ENCODE results near the gene MFSD2B. TPM values are rescaled to one million over a fixed set of nuclear protein-coding genes. Genes with fewer than 3 reads are reported as not detected.

MFSD2B gene
- total RNA-seq, 1 experiment from 2014 or later: 0.48 TPM

- H3K9me3 ChIP-seq: no peaks in the 10 kb centered on the region
- no peak overlapping the region for H3K4me3 Mint-ChIP-seq (ENCODE audit: unreplicated experiment)
- peak in 1 of 2 experiments; percentile 66 for DNase-seq
- intact Hi-C loops (cut with micrococcal nuclease; ENCODE audit: unreplicated experiment): loop anchor here (1.0 kb wide), 3 partner anchors 40 to 140 kb away; partner anchors contain the start of gene TP53I3
- ChIA-PET POLR2A (no interaction called here), CTCF (interaction anchor here (0.6 kb wide), 1 partner anchor 155 kb away, joined by 3 read pairs; no protein-coding TSS in a partner anchor)
- H3K4me1 Mint-ChIP-seq (ENCODE audit: low read depth, unreplicated experiment): peaks cover 2% of the 10 kb centered on the region
- H3K9me3 Mint-ChIP-seq (ENCODE audit: unreplicated experiment): no peaks in the 10 kb centered on the region
- peaks cover 2% of the 10 kb centered on the region; the same call in 1 of the 2 replicates for H3K36me3 ChIP-seq (ENCODE audit: control insufficient read depth, insufficient read depth, low read length)
- peaks cover 7% of the 10 kb centered on the region for H3K36me3 Mint-ChIP-seq (ENCODE audit: insufficient read depth, unreplicated experiment)
- H3K27me3 Mint-ChIP-seq (ENCODE audit: insufficient read depth, unreplicated experiment): no peaks in the 10 kb centered on the region
- no peaks in the 10 kb centered on the region for H3K27me3 ChIP-seq (replicated peaks; ENCODE audit: control insufficient read depth, insufficient read depth, low read length)
- no TSS peak for BruUV-seq (replicated peaks)
- TF ChIP-seq CTCF (IDR thresholded peaks at IDR 0.05; ENCODE audit: insufficient read depth in 1 of 2, low read depth in 1 of 2, low read length in 1 of 2, severe bottlenecking in 1 of 2, unreplicated experiment in 1 of 2): peak; percentile 33 to 73
- H3K4me1 ChIP-seq: peaks cover 7% of the 10 kb centered on the region
- no peak overlapping the region for H3K27ac Mint-ChIP-seq (ENCODE audit: unreplicated experiment)
- no peak overlapping the region for H3K4me3 ChIP-seq (ENCODE audit: low read depth, low read length)
These were observed 11.5 kb downstream of the MFSD2B start for GRCh38 chr2:24021122-24021998.

GRCh38 chr2:24022324-24022974 is 12.6 kb downstream of the MFSD2B start:
- no peak overlapping the region for H3K4me3 Mint-ChIP-seq (ENCODE audit: unreplicated experiment)
- H3K27ac Mint-ChIP-seq (ENCODE audit: unreplicated experiment): no peak overlapping the region
- Histone ChIP-seq H3K9me3 (no peaks in the 10 kb centered on the region), H3K4me3 (ENCODE audit: low read depth, low read length) (no peak overlapping the region), H3K36me3 (ENCODE audit: control insufficient read depth, insufficient read depth, low read length) (peaks cover 2% of the 10 kb centered on the region; the same call in 1 of the 2 replicates), H3K4me1 (no peaks in the 10 kb centered on the region), H3K27me3 (replicated peaks; ENCODE audit: control insufficient read depth, insufficient read depth, low read length) (no peaks in the 10 kb centered on the region)
- no peaks in the 10 kb centered on the region for H3K9me3 Mint-ChIP-seq (ENCODE audit: unreplicated experiment)
- no peaks in the 10 kb centered on the region for H3K4me1 Mint-ChIP-seq (ENCODE audit: low read depth, unreplicated experiment)
- H3K27me3 Mint-ChIP-seq (ENCODE audit: insufficient read depth, unreplicated experiment): no peaks in the 10 kb centered on the region
- BruUV-seq (replicated peaks): no TSS peak
- DNase-seq: no peak
- ChIA-PET CTCF (no interaction called here), POLR2A (no interaction called here)
- TF ChIP-seq CTCF (IDR thresholded peaks at IDR 0.05; ENCODE audit: insufficient read depth in 1 of 2, low read depth in 1 of 2, low read length in 1 of 2, severe bottlenecking in 1 of 2, unreplicated experiment in 1 of 2): no peak
- intact Hi-C loops (cut with micrococcal nuclease; ENCODE audit: unreplicated experiment): no loop called here
- H3K36me3 Mint-ChIP-seq (ENCODE audit: insufficient read depth, unreplicated experiment): peaks cover 7% of the 10 kb centered on the region

- POLR2A ChIA-PET: no interaction called here
- no peaks in the 10 kb centered on the region for H3K4me1 Mint-ChIP-seq (ENCODE audit: low read depth, unreplicated experiment)
- no peaks in the 10 kb centered on the region for H3K9me3 ChIP-seq
- TF ChIP-seq CTCF (IDR thresholded peaks at IDR 0.05; ENCODE audit: insufficient read depth in 1 of 2, low read depth in 1 of 2, low read length in 1 of 2, severe bottlenecking in 1 of 2, unreplicated experiment in 1 of 2): no peak
- BruUV-seq (replicated peaks): no TSS peak
- H3K9me3 Mint-ChIP-seq (ENCODE audit: unreplicated experiment): no peaks in the 10 kb centered on the region
- no peaks in the 10 kb centered on the region for H3K27me3 Mint-ChIP-seq (ENCODE audit: insufficient read depth, unreplicated experiment)
- DNase-seq: no peak
- CTCF ChIA-PET: no interaction called here
- H3K4me3 ChIP-seq (ENCODE audit: low read depth, low read length): no peak overlapping the region
- no peaks in the 10 kb centered on the region for H3K4me1 ChIP-seq
- peaks cover 2% of the 10 kb centered on the region; the same call in 1 of the 2 replicates for H3K36me3 ChIP-seq (ENCODE audit: control insufficient read depth, insufficient read depth, low read length)
- peaks cover 7% of the 10 kb centered on the region for H3K36me3 Mint-ChIP-seq (ENCODE audit: insufficient read depth, unreplicated experiment)
- no peak overlapping the region for H3K4me3 Mint-ChIP-seq (ENCODE audit: unreplicated experiment)
- no peaks in the 10 kb centered on the region for H3K27me3 ChIP-seq (replicated peaks; ENCODE audit: control insufficient read depth, insufficient read depth, low read length)
- no peak overlapping the region for H3K27ac Mint-ChIP-seq (ENCODE audit: unreplicated experiment)
- intact Hi-C loops (cut with micrococcal nuclease; ENCODE audit: unreplicated experiment): no loop called here
These were observed 13.2 kb downstream of the MFSD2B start for GRCh38 chr2:24022975-24023575.

Measured in Caco-2 (cell line).